ENCODE results near the gene UCHL5. TPM values are rescaled to one million over a fixed set of nuclear protein-coding genes. Genes with fewer than 3 reads are reported as not detected.

The UCHL5 gene
- total RNA-seq, 1 donor from 2014 or later: 28.5 TPM

- Mint-ChIP-seq H3K27ac (no peak overlapping the region), H3K27me3 (no peaks in the 10 kb centered on the region), H3K9me3 (ENCODE audit: low read depth) (peaks cover 12% of the 10 kb centered on the region), H3K4me3 (ENCODE audit: low read depth) (no peak overlapping the region), H3K36me3 (ENCODE audit: insufficient read depth) (peaks cover 3% of the 10 kb centered on the region), H3K4me1 (ENCODE audit: low read depth) (peaks cover 4% of the 10 kb centered on the region)
- DNase-seq (ENCODE audit: low spot score, unreplicated experiment): no peak
- no peak for TF ChIP-seq CTCF (IDR thresholded peaks at IDR 0.05; ENCODE audit: unreplicated experiment)
These were observed 96.3 kb downstream of the UCHL5 start for GRCh38 chr1:192962901-192963300.

Other genes with a start within 250 kb of the UCHL5 start
- gene RO60, start 252 bp upstream of the UCHL5 start, total RNA-seq: 87.8 and 92.4 TPM in 2 replicates
- gene GLRX2, start 46.1 kb upstream of the UCHL5 start, total RNA-seq: 8.5 TPM in 2 replicates
- gene CDC73, start 62.7 kb upstream of the UCHL5 start, total RNA-seq: 62.7 and 64.0 TPM in 2 replicates
- 0.44 and 0.79 TPM in 2 replicates for gene B3GALT2, start 127.3 kb upstream of the UCHL5 start, total RNA-seq